Lung (tissue), 12 donors: ENCODE measurements around the gene C1GALT1C1. TPM values are rescaled to one million over a fixed set of nuclear protein-coding genes. Genes with fewer than 3 reads are reported as not detected.
"Not testable (repeated sequence)": the region's sequence is repeated elsewhere in the genome, so short reads cannot be mapped to it uniquely, and the experiment has no call there.

Experiments
- ATAC-seq: fragments of 200-7000 bp; cut with Tn5 transposase; one replicate; pipeline ENCODE4 v1.9.1; 2020; ENCODE audit warnings: moderate number of reproducible peaks; ENCODE audit not compliant: insufficient read depth, low FRiP score
- DNase-seq, 3 donors: peaks; one replicate each; pipeline ENCODE4 v3.0.0-alpha.2; 2013 to 2017
- H3K27ac ChIP-seq, 2 donors: one replicate each; pipeline ENCODE4 v1.5.1; 2013; ENCODE audit warnings: mild to moderate bottlenecking in 2 of 2, moderate library complexity in 2 of 2, control low read depth in 1 of 2, inconsistent platforms in 1 of 2, low read depth in 1 of 2, low read length in 1 of 2
- H3K27me3 ChIP-seq, 3 donors: one replicate each; pipeline ENCODE4 v1.5.1; 2013; ENCODE audit warnings: low read length in 2 of 3; ENCODE audit not compliant: control insufficient read depth in 3 of 3, insufficient read depth in 3 of 3
- H3K36me3 ChIP-seq, 4 donors: one replicate each; pipeline ENCODE4 v1.5.1; 2013; ENCODE audit warnings: low read length in 4 of 4, mild to moderate bottlenecking in 1 of 4, moderate library complexity in 1 of 4; ENCODE audit not compliant: control insufficient read depth in 4 of 4, insufficient read depth in 4 of 4
- H3K4me1 ChIP-seq, 5 donors: one replicate each; pipeline ENCODE4 v1.5.1; 2013; ENCODE audit warnings: low read length in 5 of 5, mild to moderate bottlenecking in 2 of 5, moderate library complexity in 1 of 5; ENCODE audit not compliant: control insufficient read depth in 5 of 5, insufficient read depth in 5 of 5
- H3K4me3 ChIP-seq: one replicate; pipeline ENCODE4 v1.5.1; 2013; ENCODE audit warnings: mild to moderate bottlenecking, control low read depth, moderate library complexity
- H3K9ac ChIP-seq, 2 donors: one replicate each; pipeline ENCODE4 v1.5.1; 2013; ENCODE audit warnings: low read length in 2 of 2, control low read depth in 1 of 2; ENCODE audit not compliant: insufficient read depth in 1 of 2
- H3K9me3 ChIP-seq, 4 donors: one replicate each; pipeline ENCODE4 v1.5.1; 2013; ENCODE audit warnings: low read length in 3 of 4, mild to moderate bottlenecking in 1 of 4, moderate library complexity in 1 of 4; ENCODE audit not compliant: control insufficient read depth in 4 of 4, insufficient read depth in 3 of 4
- WGBS, 2 donors: extraction: QIAGEN DNeasy Blood & Tissue Kit; methylation state at CpG; one replicate each; pipeline ENCODE4 v1.1.7; 2013; 5-methylcytosine and 5-hydroxymethylcytosine counted together
- polyA plus RNA-seq, 2 donors: library from polyadenylated mRNA; stranded (reverse); fragments of 200-250 nt; gene quantifications; one replicate each; pipeline ENCODE4 v1.2.1, GENCODE V29; 2013
- total RNA-seq, 2 donors: library from RNA; depleted of rRNA in 1 of 2; stranded (reverse); fragments of >200 nt in 1 of 2; gene quantifications; one replicate each; pipeline ENCODE4 v1.2.1, GENCODE V29; 2014 to 2021
- TF ChIP-seq, protein P1 (sequence below): IDR thresholded peaks from 2 replicates; pipeline ENCODE4 v1.5.1; 2012; ENCODE audit warnings: mild to moderate bottlenecking; ENCODE audit errors: control extremely low read depth, extremely low read depth
- donor health status: control.
- donor health status: control.
- donor health status: Bipolar disorder and iron deficiency.
- donor health status: healthy.
- donor health status: DM: yes; HTN: yes; CAD: no.

The C1GALT1C1 gene
- total and polyA plus RNA-seq, 4 donors: 19.3 to 31.4 (median 24.1) TPM

DNA sequence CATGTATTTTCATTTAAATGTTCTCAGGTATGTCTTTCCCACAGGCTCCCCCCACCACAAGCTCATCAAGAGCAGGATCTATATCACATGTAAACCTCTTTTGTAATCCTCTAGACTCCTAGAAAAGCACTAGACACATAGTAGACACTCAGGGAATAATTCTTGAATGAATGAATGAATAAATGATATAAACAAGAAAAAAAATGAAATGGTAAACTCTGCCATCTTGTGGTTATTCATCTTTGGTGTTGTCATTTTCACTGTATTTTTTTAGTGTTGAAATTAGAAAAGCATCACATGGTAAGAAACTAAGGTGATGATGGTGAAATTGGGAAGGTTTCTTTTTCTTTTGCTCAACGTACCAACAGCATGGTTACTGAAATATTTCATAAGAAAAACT lies 34.2 kb upstream of the C1GALT1C1 start:
- Histone ChIP-seq H3K36me3 (no peaks in the 10 kb centered on the region), H3K27me3 (no peaks in the 10 kb centered on the region), H3K4me3 (no peak overlapping the region), H3K9ac (no peak overlapping the region), H3K4me1 (no peaks in the 10 kb centered on the region), H3K9me3 (no peaks in the 10 kb centered on the region), H3K27ac (no peak overlapping the region)
- 11 to 38% methylated on average over 1 of the region's 1 CpG for WGBS, 2 donors
- TF ChIP-seq, protein P1, sequence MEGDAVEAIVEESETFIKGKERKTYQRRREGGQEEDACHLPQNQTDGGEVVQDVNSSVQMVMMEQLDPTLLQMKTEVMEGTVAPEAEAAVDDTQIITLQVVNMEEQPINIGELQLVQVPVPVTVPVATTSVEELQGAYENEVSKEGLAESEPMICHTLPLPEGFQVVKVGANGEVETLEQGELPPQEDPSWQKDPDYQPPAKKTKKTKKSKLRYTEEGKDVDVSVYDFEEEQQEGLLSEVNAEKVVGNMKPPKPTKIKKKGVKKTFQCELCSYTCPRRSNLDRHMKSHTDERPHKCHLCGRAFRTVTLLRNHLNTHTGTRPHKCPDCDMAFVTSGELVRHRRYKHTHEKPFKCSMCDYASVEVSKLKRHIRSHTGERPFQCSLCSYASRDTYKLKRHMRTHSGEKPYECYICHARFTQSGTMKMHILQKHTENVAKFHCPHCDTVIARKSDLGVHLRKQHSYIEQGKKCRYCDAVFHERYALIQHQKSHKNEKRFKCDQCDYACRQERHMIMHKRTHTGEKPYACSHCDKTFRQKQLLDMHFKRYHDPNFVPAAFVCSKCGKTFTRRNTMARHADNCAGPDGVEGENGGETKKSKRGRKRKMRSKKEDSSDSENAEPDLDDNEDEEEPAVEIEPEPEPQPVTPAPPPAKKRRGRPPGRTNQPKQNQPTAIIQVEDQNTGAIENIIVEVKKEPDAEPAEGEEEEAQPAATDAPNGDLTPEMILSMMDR: no peak
- DNase-seq (peak in 2 of 3 donors; percentile 1 to 10), ATAC-seq (no peak)

DNA sequence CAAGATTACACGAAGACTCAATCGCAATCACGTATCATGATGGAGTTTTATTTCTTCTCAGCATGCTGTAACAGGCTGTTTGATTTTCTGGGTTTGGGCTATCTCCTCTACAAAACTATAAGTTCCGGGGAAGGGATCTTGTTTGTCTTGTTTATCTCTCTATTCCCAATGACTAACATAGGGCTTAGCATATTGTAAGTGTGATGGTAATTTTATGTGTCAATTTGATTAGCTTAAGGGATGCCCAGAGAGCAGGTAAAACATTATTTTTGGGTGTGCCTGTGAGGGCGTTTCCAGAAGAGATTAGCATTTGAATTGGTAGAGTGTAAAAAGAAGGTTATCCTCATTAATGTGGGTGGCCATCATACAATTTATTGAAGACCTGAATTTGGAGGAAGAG lies 32.8 kb upstream of the C1GALT1C1 start:
- H3K4me3 ChIP-seq: no peak overlapping the region
- WGBS, 2 donors: 81 to 95% methylated on average over 5 of the region's 5 CpGs
- TF ChIP-seq, protein P1: no peak

DNA sequence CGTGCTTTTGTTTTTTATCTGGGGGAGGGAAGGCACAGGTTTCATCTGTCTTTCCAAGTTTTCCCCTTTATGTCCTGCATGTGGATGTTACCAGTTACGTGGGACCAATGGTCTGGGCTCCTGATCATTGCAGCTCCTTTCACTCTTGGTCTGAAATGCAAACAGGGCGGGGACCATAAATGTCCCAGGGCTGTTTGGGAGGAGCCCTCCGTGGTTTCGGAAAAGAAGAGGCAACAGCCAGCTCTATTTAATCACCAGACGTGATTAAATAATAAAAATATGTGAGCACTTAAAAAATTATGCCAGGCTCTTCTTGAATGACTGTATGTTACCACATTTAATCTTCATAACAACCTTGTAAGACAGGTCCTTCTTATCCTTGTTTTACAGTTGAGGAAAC lies 30.8 kb upstream of the C1GALT1C1 start:
- Histone ChIP-seq H3K9me3 (no peaks in the 10 kb centered on the region), H3K4me3 (no peak overlapping the region), H3K27me3 (no peaks in the 10 kb centered on the region), H3K27ac (no peak overlapping the region), H3K9ac (no peak overlapping the region), H3K4me1 (no peaks in the 10 kb centered on the region), H3K36me3 (no peaks in the 10 kb centered on the region)
- ATAC-seq (no peak), DNase-seq (no peak)
- 55 to 89% methylated on average over 6 of the region's 6 CpGs for WGBS, 2 donors
- TF ChIP-seq, protein P1: no peak

More for the DNA sequence above, 32.8 kb upstream of the C1GALT1C1 start:
- H3K27me3 ChIP-seq: no peaks in the 10 kb centered on the region
- H3K9ac ChIP-seq: no peak overlapping the region
- H3K27ac ChIP-seq: no peak overlapping the region
- no peaks in the 10 kb centered on the region for H3K9me3 ChIP-seq
- ATAC-seq (no peak), DNase-seq (no peak)
- H3K4me1 ChIP-seq: no peaks in the 10 kb centered on the region
- no peaks in the 10 kb centered on the region for H3K36me3 ChIP-seq

DNA sequence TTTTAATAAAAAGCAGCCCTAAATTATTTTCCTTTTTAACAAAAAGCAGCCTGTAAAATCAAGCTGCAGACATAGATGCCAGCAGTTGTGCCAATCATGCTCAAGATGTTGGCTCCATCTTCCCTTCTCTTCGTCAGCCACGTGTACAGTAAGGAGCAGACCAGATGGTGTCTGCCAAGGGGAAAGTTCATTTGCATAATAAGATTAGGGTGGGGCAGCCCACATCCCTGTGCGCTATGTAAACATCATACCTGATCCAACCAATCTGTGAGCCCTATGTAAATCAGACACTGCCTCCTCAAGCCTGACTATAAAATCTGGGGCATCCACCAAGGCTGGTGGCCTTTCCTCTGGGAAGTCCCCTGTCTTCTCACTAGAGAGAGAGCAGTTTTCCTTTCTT lies 23.1 kb upstream of the C1GALT1C1 start:
- no peaks in the 10 kb centered on the region for H3K9me3 ChIP-seq
- H3K27me3 ChIP-seq: no peaks in the 10 kb centered on the region
- no peaks in the 10 kb centered on the region for H3K4me1 ChIP-seq
- no peaks in the 10 kb centered on the region for H3K36me3 ChIP-seq
- 54 to 65% methylated on average over 3 of the region's 3 CpGs for WGBS, 2 donors
- ATAC-seq (no peak), DNase-seq (no peak)
- no peak overlapping the region for H3K9ac ChIP-seq
- TF ChIP-seq, protein P1: no peak
- no peak overlapping the region for H3K27ac ChIP-seq
- no peak overlapping the region for H3K4me3 ChIP-seq

DNA sequence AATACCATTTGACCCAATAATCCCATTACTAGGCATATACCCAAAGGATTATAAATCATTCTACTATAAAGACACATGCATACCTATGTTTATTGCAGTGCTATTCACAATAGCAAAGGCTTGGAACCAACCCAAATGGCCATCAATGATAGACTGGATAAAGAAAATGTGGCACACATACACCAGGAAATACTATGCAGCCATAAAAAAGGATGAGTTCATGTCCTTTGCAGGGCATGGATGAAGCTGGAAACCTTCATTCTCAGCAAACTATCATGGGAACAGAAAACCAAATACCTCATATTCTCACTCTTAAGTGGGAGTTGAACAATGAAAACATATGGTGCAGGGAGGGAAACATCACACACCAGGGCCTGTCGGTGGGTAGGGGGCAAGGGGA lies 22.4 kb upstream of the C1GALT1C1 start:
- H3K4me3 ChIP-seq, H3K9ac ChIP-seq, H3K9me3 ChIP-seq, H3K27me3 ChIP-seq, H3K36me3 ChIP-seq, ATAC-seq, H3K4me1 ChIP-seq, DNase-seq, H3K27ac ChIP-seq: not testable (repeated sequence)
- 91 to 100% methylated on average over 1 of the region's 1 CpG for WGBS, 2 donors
